Calu3 (cell line): ENCODE measurements around the gene CTIF. TPM values are rescaled to one million over a fixed set of nuclear protein-coding genes. Genes with fewer than 3 reads are reported as not detected.

Experiments used
- BruUV-seq: library from RNA; stranded (reverse); fragments of 400-500 nt; replicated peaks from 2 replicates; lab custom pipeline; 2021; lab: Mats Ljungman, UMichigan
- CTCF ChIA-PET: fragments of 300-600 bp; sonication (Branson Sonifier 250); formaldehyde crosslinking; loops from one replicate; lab custom pipeline; 2022; ENCODE audit warnings: antibody characterized with exemption; lab: Charles Lee
- DNase-seq: peaks from one replicate; pipeline ENCODE4 v3.0.0; 2022
- H3K27ac Mint-ChIP-seq: one replicate; pipeline ENCODE4 v1.8.0; 2022; ENCODE audit warnings: mixed read lengths; ENCODE audit not compliant: unreplicated experiment
- H3K27me3 Mint-ChIP-seq: one replicate; pipeline ENCODE4 v1.8.0; 2022; ENCODE audit warnings: mixed read lengths; ENCODE audit not compliant: unreplicated experiment
- H3K36me3 Mint-ChIP-seq: one replicate; pipeline ENCODE4 v1.8.0; 2022; ENCODE audit warnings: mild to moderate bottlenecking, moderate library complexity, mixed read lengths; ENCODE audit not compliant: insufficient read depth, unreplicated experiment
- H3K4me1 Mint-ChIP-seq: one replicate; pipeline ENCODE4 v1.8.0; 2022; ENCODE audit warnings: mild to moderate bottlenecking, low read depth, mixed read lengths; ENCODE audit not compliant: unreplicated experiment
- H3K4me3 Mint-ChIP-seq: one replicate; pipeline ENCODE4 v1.8.0; 2022; ENCODE audit warnings: mild to moderate bottlenecking, low read depth, moderate library complexity, mixed read lengths; ENCODE audit not compliant: unreplicated experiment
- H3K9me3 Mint-ChIP-seq: one replicate; pipeline ENCODE4 v1.8.0; 2022; ENCODE audit warnings: low read depth, mixed read lengths; ENCODE audit not compliant: unreplicated experiment
- CTCF ChIP-seq: fragments of 200-600 bp; IDR thresholded peaks from one replicate; pipeline ENCODE4 v1.8.0; 2022; ENCODE audit warnings: antibody characterized with exemption; ENCODE audit not compliant: unreplicated experiment
- intact Hi-C: fragments of 100-400 bp; cut with micrococcal nuclease; formaldehyde crosslinking; loops from one replicate; pipeline ENCODE4 v1.10.0; 2022; ENCODE audit not compliant: unreplicated experiment
- total RNA-seq: library from RNA; stranded (reverse); gene quantifications from 2 replicates; pipeline ENCODE4 v1.2.3, GENCODE V29; 2022

CTIF gene
- total RNA-seq, 1 experiment from 2014 or later, result 40.8 TPM

DNA sequence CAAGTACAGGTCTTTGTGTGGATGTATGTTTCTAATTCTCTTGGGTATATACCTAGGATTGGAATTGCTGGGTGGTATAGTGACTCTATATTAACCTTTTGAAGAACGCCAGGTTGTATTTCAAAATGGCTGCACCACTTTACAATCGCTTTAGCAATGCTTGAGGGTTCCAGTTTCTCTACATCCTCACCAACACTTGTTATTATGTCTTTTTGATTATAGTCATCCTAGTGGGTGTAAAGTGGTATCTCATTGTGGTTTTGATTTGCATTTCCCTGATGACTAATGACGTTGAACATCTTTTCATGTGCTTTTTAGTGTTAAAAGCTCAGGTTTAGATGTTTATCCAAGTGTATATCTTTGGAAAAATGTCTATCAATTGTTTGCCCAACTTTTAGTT lies 39.5 kb downstream of the CTIF start:
- BruUV-seq, result no TSS peak

GRCh38 chr18:48580066-48580465 lies 41.2 kb downstream of the CTIF start:
- Mint-ChIP-seq H3K4me1 (no peaks in the 10 kb centered on the region), H3K27me3 (no peaks in the 10 kb centered on the region), H3K27ac (no peak overlapping the region), H3K36me3 (no peaks in the 10 kb centered on the region), H3K9me3 (no peaks in the 10 kb centered on the region), H3K4me3 (no peak overlapping the region)
- CTCF ChIA-PET, result no interaction called here
- no peak for TF ChIP-seq CTCF
- BruUV-seq, result no TSS peak
- DNase-seq, result no peak
- intact Hi-C loops, result no loop called here

More for the DNA sequence above, 39.5 kb downstream of the CTIF start:
- TF ChIP-seq CTCF, result no peak
- intact Hi-C loops, result no loop called here
- no peaks in the 10 kb centered on the region for H3K9me3 Mint-ChIP-seq
- DNase-seq, result no peak
- H3K36me3 Mint-ChIP-seq, result no peaks in the 10 kb centered on the region
- H3K4me3 Mint-ChIP-seq, result no peak overlapping the region
- H3K4me1 Mint-ChIP-seq, result no peaks in the 10 kb centered on the region
- H3K27me3 Mint-ChIP-seq, result no peaks in the 10 kb centered on the region
- CTCF ChIA-PET, result no interaction called here
- H3K27ac Mint-ChIP-seq, result no peak overlapping the region

- DNase-seq, result no peak
- no peaks in the 10 kb centered on the region for H3K36me3 Mint-ChIP-seq
- no peaks in the 10 kb centered on the region for H3K9me3 Mint-ChIP-seq
- no peaks in the 10 kb centered on the region for H3K27me3 Mint-ChIP-seq
- no peak overlapping the region for H3K27ac Mint-ChIP-seq
- no TSS peak for BruUV-seq
- H3K4me3 Mint-ChIP-seq, result no peak overlapping the region
- no peak for TF ChIP-seq CTCF
- intact Hi-C loops, result no loop called here
- CTCF ChIA-PET, result no interaction called here
- no peaks in the 10 kb centered on the region for H3K4me1 Mint-ChIP-seq
Measured at GRCh38 chr18:48580782-48581181, 42.0 kb downstream of the CTIF start.

DNA sequence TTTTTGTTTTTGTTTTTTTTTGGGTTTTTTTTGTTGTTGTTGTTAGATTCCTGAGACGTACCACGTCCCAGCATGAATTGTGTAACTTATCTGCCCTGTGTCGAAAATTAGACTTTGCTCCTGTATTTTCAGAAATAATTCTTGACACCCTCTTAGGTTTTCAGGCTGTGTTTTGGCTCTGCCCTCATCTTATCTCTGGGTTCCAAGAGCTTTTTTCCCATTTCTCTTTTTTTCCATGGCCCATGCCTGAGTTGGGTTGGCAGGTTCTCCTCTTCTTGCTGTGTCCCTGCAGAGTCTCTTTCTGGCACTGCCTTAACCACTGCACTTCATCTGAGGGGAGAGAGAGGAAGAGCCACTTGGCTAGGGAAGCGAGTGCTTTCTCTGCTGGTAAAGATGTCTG lies 42.4 kb downstream of the CTIF start:
- intact Hi-C loops, result no loop called here
- DNase-seq, result no peak
- no peaks in the 10 kb centered on the region for H3K27me3 Mint-ChIP-seq

More for the DNA sequence above, 42.4 kb downstream of the CTIF start:
- no peaks in the 10 kb centered on the region for H3K4me1 Mint-ChIP-seq
- TF ChIP-seq CTCF, result no peak
- no peaks in the 10 kb centered on the region for H3K9me3 Mint-ChIP-seq
- no peak overlapping the region for H3K4me3 Mint-ChIP-seq
- BruUV-seq, result no TSS peak
- H3K27ac Mint-ChIP-seq, result no peak overlapping the region
- H3K36me3 Mint-ChIP-seq, result no peaks in the 10 kb centered on the region
- CTCF ChIA-PET, result no interaction called here
